PC-3 (cell line): Measurements from ENCODE around the gene RIC1.

Source experiments
- EZH2 ChIP-seq: fragments of 300-600 bp; sonication (generic); IDR thresholded peaks from one replicate; pipeline ENCODE4 v1.6.1; 2017; ENCODE audit warnings: antibody characterized with exemption, mild to moderate bottlenecking, low read length; ENCODE audit not compliant: unreplicated experiment
- TF ChIP-seq, protein P1 (sequence below): fragments of 300-600 bp; sonication (generic); conservative IDR thresholded peaks from 2 replicates; pipeline ENCODE4 v1.5.1; 2017; ENCODE audit warnings: antibody characterized with exemption, low read depth, mild to moderate bottlenecking, low read length

GRCh38 chr9:5650356-5651105, 21.6 kb downstream of the RIC1 start:
- TF ChIP-seq, protein P1, sequence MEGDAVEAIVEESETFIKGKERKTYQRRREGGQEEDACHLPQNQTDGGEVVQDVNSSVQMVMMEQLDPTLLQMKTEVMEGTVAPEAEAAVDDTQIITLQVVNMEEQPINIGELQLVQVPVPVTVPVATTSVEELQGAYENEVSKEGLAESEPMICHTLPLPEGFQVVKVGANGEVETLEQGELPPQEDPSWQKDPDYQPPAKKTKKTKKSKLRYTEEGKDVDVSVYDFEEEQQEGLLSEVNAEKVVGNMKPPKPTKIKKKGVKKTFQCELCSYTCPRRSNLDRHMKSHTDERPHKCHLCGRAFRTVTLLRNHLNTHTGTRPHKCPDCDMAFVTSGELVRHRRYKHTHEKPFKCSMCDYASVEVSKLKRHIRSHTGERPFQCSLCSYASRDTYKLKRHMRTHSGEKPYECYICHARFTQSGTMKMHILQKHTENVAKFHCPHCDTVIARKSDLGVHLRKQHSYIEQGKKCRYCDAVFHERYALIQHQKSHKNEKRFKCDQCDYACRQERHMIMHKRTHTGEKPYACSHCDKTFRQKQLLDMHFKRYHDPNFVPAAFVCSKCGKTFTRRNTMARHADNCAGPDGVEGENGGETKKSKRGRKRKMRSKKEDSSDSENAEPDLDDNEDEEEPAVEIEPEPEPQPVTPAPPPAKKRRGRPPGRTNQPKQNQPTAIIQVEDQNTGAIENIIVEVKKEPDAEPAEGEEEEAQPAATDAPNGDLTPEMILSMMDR, result no peak
- TF ChIP-seq EZH2, result no peak
